Trophoblast cell (in vitro differentiated cells and primary cell): ENCODE results near the gene KIF5C.

Experiments
- DNase-seq, 2 donors: peaks; one replicate each; pipeline ENCODE4 v3.0.0-alpha.2; 2016
- H2AFZ ChIP-seq: 2 replicates; pipeline ENCODE4 v1.6.1; 2013; ENCODE audit warnings: low read length, moderate library complexity, mild to moderate bottlenecking; ENCODE audit not compliant: insufficient read depth, poor library complexity
- H2AK5ac ChIP-seq: 2 replicates; pipeline ENCODE4 v1.6.1; 2013; ENCODE audit warnings: mild to moderate bottlenecking, low read length
- H2BK120ac ChIP-seq: 2 replicates; pipeline ENCODE4 v1.6.1; 2013; ENCODE audit warnings: low read length, mild to moderate bottlenecking, moderate library complexity; ENCODE audit not compliant: insufficient read depth, poor library complexity
- H2BK12ac ChIP-seq: 2 replicates; pipeline ENCODE4 v1.6.1; 2013; ENCODE audit warnings: mild to moderate bottlenecking, low read length, moderate library complexity
- H2BK5ac ChIP-seq: 2 replicates; pipeline ENCODE4 v1.6.1; 2013; ENCODE audit warnings: low read length, low read depth, moderate library complexity, mild to moderate bottlenecking; ENCODE audit not compliant: poor library complexity
- H3K14ac ChIP-seq: 2 replicates; pipeline ENCODE4 v1.6.1; 2013; ENCODE audit warnings: mild to moderate bottlenecking, low read length
- H3K18ac ChIP-seq: 2 replicates; pipeline ENCODE4 v1.6.1; 2013; ENCODE audit warnings: mild to moderate bottlenecking, low read length
- H3K23ac ChIP-seq: 2 replicates; pipeline ENCODE4 v1.6.1; 2013; ENCODE audit warnings: low read length
- H3K27ac ChIP-seq: 2 replicates; pipeline ENCODE4 v1.5.1; 2013; ENCODE audit warnings: low read depth, mild to moderate bottlenecking, inconsistent platforms, low read length, moderate library complexity
- H3K27me3 ChIP-seq: 2 replicates; pipeline ENCODE4 v1.6.1; 2013; ENCODE audit warnings: inconsistent platforms, mild to moderate bottlenecking, low read length, moderate library complexity; ENCODE audit not compliant: insufficient read depth
- H3K36me3 ChIP-seq, 2 experiments: 1 replicate in 1 of 2; 2 replicates in 1 of 2; pipeline ENCODE4 v1.6.1; 2013; ENCODE audit warnings: low read length in 2 of 2, mild to moderate bottlenecking in 2 of 2, moderate library complexity in 1 of 2; ENCODE audit not compliant: insufficient read depth in 2 of 2, control insufficient read depth in 1 of 2
- H3K4ac ChIP-seq: 2 replicates; pipeline ENCODE4 v1.6.1; 2013; ENCODE audit warnings: low read depth, mild to moderate bottlenecking, low read length, moderate library complexity
- H3K4me1 ChIP-seq, 2 experiments: 1 replicate in 1 of 2; 2 replicates in 1 of 2; pipeline ENCODE4 v1.6.1; 2013; ENCODE audit warnings: low read length in 2 of 2, mild to moderate bottlenecking in 2 of 2, moderate library complexity in 1 of 2; ENCODE audit not compliant: insufficient read depth in 2 of 2, control insufficient read depth in 1 of 2
- H3K4me2 ChIP-seq: 2 replicates; pipeline ENCODE4 v1.6.1; 2013; ENCODE audit warnings: inconsistent platforms, mild to moderate bottlenecking, low read length, moderate library complexity
- H3K4me3 ChIP-seq: 2 replicates; pipeline ENCODE4 v1.5.1; 2013; ENCODE audit warnings: mild to moderate bottlenecking, low read depth, low read length, inconsistent platforms
- H3K79me1 ChIP-seq: one replicate; pipeline ENCODE4 v1.6.1; 2013; ENCODE audit warnings: low read length
- H3K79me2 ChIP-seq: 2 replicates; pipeline ENCODE4 v1.6.1; 2013; ENCODE audit warnings: low read length, mild to moderate bottlenecking; ENCODE audit not compliant: control insufficient read depth, insufficient read depth, poor library complexity
- H3K9ac ChIP-seq: 2 replicates; pipeline ENCODE4 v1.6.1; 2013; ENCODE audit warnings: mild to moderate bottlenecking, low read length
- H3K9me3 ChIP-seq: 2 replicates; pipeline ENCODE4 v1.6.1; 2013; ENCODE audit warnings: low read depth, mild to moderate bottlenecking, control low read depth, inconsistent platforms, low read length; ENCODE audit not compliant: insufficient read depth
- H4K12ac ChIP-seq: 2 replicates; pipeline ENCODE4 v1.6.1; 2013; ENCODE audit warnings: low read depth, mild to moderate bottlenecking, low read length, moderate library complexity
- H4K8ac ChIP-seq: 2 replicates; pipeline ENCODE4 v1.6.1; 2013; ENCODE audit warnings: low read depth, mild to moderate bottlenecking, low read length, moderate library complexity
- H4K91ac ChIP-seq: one replicate; pipeline ENCODE4 v1.6.1; 2013; ENCODE audit warnings: low read depth, mild to moderate bottlenecking, low read length, moderate library complexity
- WGBS: extraction: QIAGEN DNeasy Blood & Tissue Kit; methylation state at CpG from one replicate; pipeline ENCODE4 v1.1.7; 2013; ENCODE audit warnings: missing lambda C conversion rate; ENCODE audit not compliant: insufficient read length, insufficient coverage; ENCODE audit errors: extremely low coverage; 5-methylcytosine and 5-hydroxymethylcytosine counted together

The KIF5C gene

DNA sequence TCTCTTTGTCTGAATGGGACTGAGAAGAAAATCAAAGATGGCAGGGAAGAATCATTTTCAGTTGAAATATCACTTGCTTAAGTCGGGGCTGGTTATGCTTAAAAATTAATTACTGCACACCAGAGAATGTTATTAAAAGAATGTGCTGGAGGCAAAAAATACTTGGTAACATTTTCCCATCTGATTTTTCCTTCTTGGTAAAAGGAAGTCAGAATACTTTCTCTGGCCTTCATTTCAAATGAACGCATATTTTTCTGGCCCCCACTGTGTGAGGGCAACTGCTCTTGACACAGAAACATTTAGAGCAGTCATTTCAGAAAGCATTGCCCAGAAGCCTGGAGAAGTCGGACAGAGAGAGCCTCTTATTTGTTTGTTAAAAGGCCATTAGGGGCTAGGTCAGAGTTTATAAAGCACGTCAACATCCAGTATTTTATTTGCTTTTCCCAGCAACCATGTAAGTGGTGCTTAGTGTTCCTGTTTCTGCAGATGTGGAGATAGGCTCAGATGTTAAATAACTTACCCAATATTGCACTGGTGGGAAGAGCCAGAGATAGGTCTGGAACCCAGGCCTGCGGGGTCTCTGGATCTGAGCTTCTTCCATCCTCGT lies 130.5 kb downstream of the KIF5C start:
- Histone ChIP-seq H3K14ac (no peak overlapping the region), H2AFZ (no peak overlapping the region), H2BK12ac (no peak overlapping the region), H2BK5ac (no peak overlapping the region), H3K27me3 (no peaks in the 10 kb centered on the region), H3K9me3 (peaks cover 15% of the 10 kb centered on the region), H3K18ac (no peak overlapping the region), H3K79me2 (no peaks in the 10 kb centered on the region), H3K4me1 (peaks cover 5 to 9% of the 10 kb centered on the region in 2 experiments), H4K91ac (no peak overlapping the region), H2AK5ac (no peak overlapping the region), H4K8ac (no peak overlapping the region), H3K36me3 (peaks cover 3 to 5% of the 10 kb centered on the region in 2 experiments), H3K79me1 (peaks cover 2% of the 10 kb centered on the region), H3K23ac (no peak overlapping the region), H2BK120ac (no peak overlapping the region), H3K4ac (no peak overlapping the region), H3K9ac (no peak overlapping the region), H3K4me3 (no peak overlapping the region), H4K12ac (no peak overlapping the region), H3K4me2 (no peak overlapping the region), H3K27ac (no peak overlapping the region)
- DNase-seq = peak in 1 of 2 donors; percentile 63
- no CpG with 5 or more reads among the region's 6 CpGs for WGBS

DNA sequence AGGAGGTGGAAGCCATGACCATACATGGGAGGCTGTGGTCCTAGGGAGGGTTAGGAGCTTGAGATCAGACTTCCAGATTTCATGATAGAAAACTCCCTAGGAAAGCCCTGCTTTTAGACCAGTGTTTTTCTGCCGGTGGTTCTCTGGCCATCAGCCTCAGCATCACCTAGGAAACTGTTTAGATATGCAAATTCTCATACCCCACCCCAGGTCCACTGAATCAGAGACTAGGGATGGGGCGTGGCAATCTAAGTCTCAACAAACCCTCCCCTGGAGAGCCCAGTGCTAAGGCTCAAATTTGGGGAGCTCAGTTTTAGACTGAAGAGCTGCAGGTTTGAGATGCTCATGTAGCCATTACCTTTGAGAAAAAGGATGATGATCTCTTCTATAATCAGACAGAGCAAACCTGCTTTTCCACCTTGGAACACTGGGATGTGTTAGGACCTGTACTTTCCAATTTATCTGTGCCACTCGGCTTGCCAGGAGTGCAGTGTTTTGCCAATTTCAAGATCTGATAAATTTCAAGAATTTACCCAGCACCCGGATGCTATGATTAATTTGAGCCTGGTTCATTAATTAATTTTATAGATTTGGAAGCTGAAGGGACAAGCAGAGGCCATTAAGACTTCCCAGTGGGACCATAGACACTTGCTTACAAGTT lies 132.0 kb downstream of the KIF5C start:
- Histone ChIP-seq H3K27ac (no peak overlapping the region), H3K4ac (no peak overlapping the region)

DNA sequence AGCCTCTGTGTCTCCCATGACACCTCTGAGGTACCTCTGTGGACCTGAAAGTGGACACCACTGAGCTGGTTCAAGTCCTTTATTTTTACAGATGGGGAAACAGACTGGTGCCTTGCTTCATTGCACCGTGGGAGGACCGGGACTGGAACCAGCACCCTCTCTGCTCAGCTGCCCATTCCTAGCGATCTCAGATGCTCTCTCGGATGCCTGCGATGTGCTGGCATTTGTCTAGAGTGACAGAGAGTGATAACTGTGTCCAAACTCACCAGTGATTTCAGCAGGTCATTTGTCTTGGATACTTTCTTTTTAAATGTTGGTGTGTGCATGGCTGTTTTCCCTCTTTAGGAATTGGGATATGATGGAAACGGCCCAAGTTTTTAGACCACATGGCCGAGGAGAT lies 133.4 kb downstream of the KIF5C start:
- no peak overlapping the region for H3K4me3 ChIP-seq
- no peaks in the 10 kb centered on the region for H3K36me3 ChIP-seq
- H2BK120ac ChIP-seq = no peak overlapping the region
- no peak overlapping the region for H3K27ac ChIP-seq
- peaks cover under 1% of the 10 kb centered on the region for H3K9me3 ChIP-seq
- no CpG with 5 or more reads among the region's 7 CpGs for WGBS
- H2BK12ac ChIP-seq = no peak overlapping the region
- peak in 1 of 2 donors; percentile 44 for DNase-seq
- H3K14ac ChIP-seq = no peak overlapping the region
- H3K23ac ChIP-seq = no peak overlapping the region
- no peak overlapping the region for H3K4me2 ChIP-seq
- no peak overlapping the region for H3K9ac ChIP-seq
- H3K4ac ChIP-seq = no peak overlapping the region
- H2BK5ac ChIP-seq = no peak overlapping the region
- no peaks in the 10 kb centered on the region for H3K27me3 ChIP-seq
- no peak overlapping the region for H2AK5ac ChIP-seq
- peaks cover 5 to 9% of the 10 kb centered on the region in 2 experiments for H3K4me1 ChIP-seq
- no peak overlapping the region for H4K91ac ChIP-seq
- H3K79me2 ChIP-seq = no peaks in the 10 kb centered on the region
- H3K79me1 ChIP-seq = peaks cover 2% of the 10 kb centered on the region
- H2AFZ ChIP-seq = no peak overlapping the region
- H4K8ac ChIP-seq = no peak overlapping the region
- no peak overlapping the region for H4K12ac ChIP-seq
- no peak overlapping the region for H3K18ac ChIP-seq

More for the DNA sequence above, 132.0 kb downstream of the KIF5C start:
- Histone ChIP-seq H4K8ac (no peak overlapping the region), H4K12ac (no peak overlapping the region), H3K18ac (no peak overlapping the region), H2BK5ac (no peak overlapping the region), H3K9me3 (peaks cover 13% of the 10 kb centered on the region), H3K23ac (no peak overlapping the region), H2AFZ (no peak overlapping the region), H3K9ac (no peak overlapping the region), H3K36me3 (peaks cover 3 to 5% of the 10 kb centered on the region in 2 experiments), H2AK5ac (no peak overlapping the region), H3K79me1 (peaks cover 2% of the 10 kb centered on the region), H3K4me3 (no peak overlapping the region), H3K27me3 (no peaks in the 10 kb centered on the region), H3K79me2 (no peaks in the 10 kb centered on the region), H2BK12ac (peak overlapping the region; percentile 42), H2BK120ac (no peak overlapping the region), H3K4me2 (no peak overlapping the region), H4K91ac (no peak overlapping the region), H3K14ac (no peak overlapping the region), H3K4me1 (peaks cover 5 to 9% of the 10 kb centered on the region in 2 experiments)
- DNase-seq = no peak
- WGBS = no CpG with 5 or more reads among the region's 4 CpGs

DNA sequence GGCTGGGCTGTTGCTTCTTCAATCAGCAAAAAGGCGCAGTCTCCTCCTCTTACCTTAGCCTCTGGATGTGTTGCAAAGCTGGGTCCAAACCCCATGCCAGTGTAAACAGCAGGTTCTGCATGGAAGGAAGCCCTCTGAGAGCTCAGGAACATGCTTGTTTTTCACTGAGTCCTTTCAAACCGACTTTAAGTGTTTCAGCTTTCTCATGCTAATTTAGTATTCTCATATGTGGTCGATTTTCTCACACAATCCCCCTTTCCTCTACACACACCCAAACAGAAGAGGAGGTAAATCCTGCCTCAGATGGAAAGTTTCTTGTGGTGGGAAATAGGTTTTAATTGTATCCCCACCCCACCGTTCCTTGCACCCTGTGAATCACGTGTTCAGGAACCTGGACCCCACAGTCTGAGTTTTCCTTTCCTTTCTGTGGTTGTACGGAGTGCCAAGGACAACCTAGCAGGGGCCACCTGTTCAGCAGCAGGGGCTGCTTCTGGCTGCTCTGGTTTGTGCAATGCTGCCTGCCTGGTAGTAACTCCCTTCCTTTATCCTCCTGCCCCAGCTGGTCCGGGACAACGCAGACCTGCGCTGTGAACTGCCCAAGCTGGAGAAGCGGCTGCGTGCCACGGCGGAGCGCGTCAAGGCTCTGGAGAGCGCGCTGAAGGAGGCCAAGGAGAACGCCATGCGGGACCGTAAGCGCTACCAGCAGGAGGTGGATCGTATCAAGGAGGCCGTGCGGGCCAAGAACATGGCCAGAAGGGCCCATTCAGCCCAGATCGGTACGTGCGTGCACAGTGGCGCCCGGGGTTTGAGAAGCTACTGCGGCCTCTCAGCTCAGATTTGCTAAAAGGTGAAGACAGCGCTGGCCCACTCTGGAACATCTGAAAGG lies 134.8 kb downstream of the KIF5C start:
- Histone ChIP-seq H3K18ac (no peak overlapping the region), H3K9me3 (no peaks in the 10 kb centered on the region), H2BK12ac (no peak overlapping the region), H3K4me3 (no peak overlapping the region), H3K4ac (no peak overlapping the region), H4K12ac (no peak overlapping the region), H2AK5ac (peak overlapping the region; percentile 35), H3K9ac (no peak overlapping the region), H3K79me2 (no peaks in the 10 kb centered on the region), H3K79me1 (peaks cover 2% of the 10 kb centered on the region), H3K4me1 (peaks cover 5 to 9% of the 10 kb centered on the region in 2 experiments), H2AFZ (no peak overlapping the region), H3K14ac (no peak overlapping the region), H2BK5ac (no peak overlapping the region), H3K36me3 (no peaks in the 10 kb centered on the region), H3K27me3 (no peaks in the 10 kb centered on the region), H4K8ac (no peak overlapping the region), H2BK120ac (no peak overlapping the region), H3K23ac (no peak overlapping the region), H3K27ac (no peak overlapping the region), H4K91ac (no peak overlapping the region), H3K4me2 (no peak overlapping the region)
- WGBS = no CpG with 5 or more reads among the region's 31 CpGs
- DNase-seq = peak in 1 of 2 donors; percentile 76
